Activated CD4-positive, alpha-beta T cell treated with anti-CD3 and anti-CD28 coated beads, Interleukin-2, amount 10 ng/mL, durations not matched to agents 24 days and 14 days (primary cell): ENCODE results near the gene FOXN3. TPM values are rescaled to one million over a fixed set of nuclear protein-coding genes. Genes with fewer than 3 reads are reported as not detected.

Experiments used
- DNase-seq: peaks from one replicate; pipeline ENCODE4 v3.0.0; 2022
- H3K27ac Mint-ChIP-seq: one replicate; pipeline ENCODE4 v1.8.0; 2022; ENCODE audit warnings: mild to moderate bottlenecking, mixed read lengths
- H3K27me3 Mint-ChIP-seq: one replicate; pipeline ENCODE4 v1.8.0; 2022; ENCODE audit warnings: mixed read lengths
- H3K36me3 Mint-ChIP-seq: one replicate; pipeline ENCODE4 v1.8.0; 2022; ENCODE audit warnings: low read depth, mild to moderate bottlenecking, mixed read lengths
- H3K4me1 Mint-ChIP-seq: one replicate; pipeline ENCODE4 v1.8.0; 2021; ENCODE audit warnings: mixed read lengths
- H3K4me3 Mint-ChIP-seq: one replicate; pipeline ENCODE4 v1.8.0; 2022; ENCODE audit warnings: mild to moderate bottlenecking, moderate library complexity, mixed read lengths
- H3K9me3 Mint-ChIP-seq: one replicate; pipeline ENCODE4 v1.8.0; 2021; ENCODE audit warnings: mixed read lengths
- intact Hi-C: fragments of 100-400 bp; cut with micrococcal nuclease; formaldehyde crosslinking; loops from one replicate; pipeline ENCODE4 v1.15.1; 2023
- total RNA-seq: library from RNA; stranded (reverse); gene quantifications from 2 replicates; pipeline ENCODE4 v1.2.3, GENCODE V29; 2022

The FOXN3 gene
- total RNA-seq, 1 donor from 2014 or later: 80.0 TPM

- Mint-ChIP-seq H3K36me3 (peaks cover 3% of the 10 kb centered on the region), H3K9me3 (no peaks in the 10 kb centered on the region), H3K4me3 (no peak overlapping the region), H3K4me1 (peaks cover 57% of the 10 kb centered on the region), H3K27me3 (no peaks in the 10 kb centered on the region), H3K27ac (no peak overlapping the region)
- DNase-seq: no peak
- intact Hi-C loops: no loop called here
Observed at GRCh38 chr14:89427426-89428172, 10.6 kb upstream of the FOXN3 start.

GRCh38 chr14:89425931-89426330 is 8.9 kb upstream of the FOXN3 start:
- no peaks in the 10 kb centered on the region for H3K9me3 Mint-ChIP-seq
- peaks cover 57% of the 10 kb centered on the region for H3K4me1 Mint-ChIP-seq
- H3K36me3 Mint-ChIP-seq: peaks cover 5% of the 10 kb centered on the region
- DNase-seq: no peak
- peak overlapping the region; percentile 66 for H3K27ac Mint-ChIP-seq
- H3K4me3 Mint-ChIP-seq: no peak overlapping the region
- intact Hi-C loops: no loop called here
- no peaks in the 10 kb centered on the region for H3K27me3 Mint-ChIP-seq

GRCh38 chr14:89424241-89424640 is 7.2 kb upstream of the FOXN3 start:
- H3K36me3 Mint-ChIP-seq: peaks cover 10% of the 10 kb centered on the region
- no peaks in the 10 kb centered on the region for H3K9me3 Mint-ChIP-seq
- DNase-seq: no peak
- no peak overlapping the region for H3K4me3 Mint-ChIP-seq
- intact Hi-C loops: no loop called here
- H3K4me1 Mint-ChIP-seq: peaks cover 56% of the 10 kb centered on the region
- H3K27ac Mint-ChIP-seq: no peak overlapping the region
- H3K27me3 Mint-ChIP-seq: no peaks in the 10 kb centered on the region

DNA sequence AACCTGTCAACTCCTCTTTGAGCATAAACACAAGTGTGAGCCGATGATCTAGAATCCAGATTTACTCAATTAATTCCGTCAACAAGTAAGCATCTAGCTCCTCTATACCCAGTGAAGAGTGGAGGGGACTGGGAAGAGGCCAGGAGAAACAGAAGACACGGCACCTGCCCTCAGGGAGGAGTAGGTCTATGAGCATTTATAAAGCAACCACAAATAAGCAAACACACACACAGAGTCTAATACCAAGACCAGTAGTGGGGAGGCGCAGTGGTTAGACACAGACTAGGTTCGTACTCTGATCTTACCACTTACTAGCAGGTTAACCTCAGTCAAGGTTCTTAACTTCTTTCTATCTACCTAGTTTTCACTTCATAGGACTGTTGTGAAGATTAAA is 5.9 kb upstream of the FOXN3 start:
- no peak overlapping the region for H3K4me3 Mint-ChIP-seq
- no peak for DNase-seq
- peaks cover 10% of the 10 kb centered on the region for H3K36me3 Mint-ChIP-seq

GRCh38 chr14:89422181-89422951 is 5.3 kb upstream of the FOXN3 start:
- peaks cover 55% of the 10 kb centered on the region for H3K4me1 Mint-ChIP-seq
- H3K4me3 Mint-ChIP-seq: no peak overlapping the region
- no peaks in the 10 kb centered on the region for H3K27me3 Mint-ChIP-seq
- intact Hi-C loops: loop anchor here (1.0 to 2.0 kb wide), 2 partner anchors 8 to 328 kb away; no protein-coding TSS in a partner anchor
- H3K27ac Mint-ChIP-seq: peak overlapping the region; percentile 64
- DNase-seq: no peak
- H3K36me3 Mint-ChIP-seq: peaks cover 10% of the 10 kb centered on the region
- no peaks in the 10 kb centered on the region for H3K9me3 Mint-ChIP-seq

More for the DNA sequence above, 5.9 kb upstream of the FOXN3 start:
- intact Hi-C loops: loop anchor here (1.0 to 2.0 kb wide), 2 partner anchors 7 to 328 kb away; no protein-coding TSS in a partner anchor
- H3K27me3 Mint-ChIP-seq: no peaks in the 10 kb centered on the region
- H3K27ac Mint-ChIP-seq: no peak overlapping the region
- H3K9me3 Mint-ChIP-seq: no peaks in the 10 kb centered on the region
- peaks cover 55% of the 10 kb centered on the region for H3K4me1 Mint-ChIP-seq

DNA sequence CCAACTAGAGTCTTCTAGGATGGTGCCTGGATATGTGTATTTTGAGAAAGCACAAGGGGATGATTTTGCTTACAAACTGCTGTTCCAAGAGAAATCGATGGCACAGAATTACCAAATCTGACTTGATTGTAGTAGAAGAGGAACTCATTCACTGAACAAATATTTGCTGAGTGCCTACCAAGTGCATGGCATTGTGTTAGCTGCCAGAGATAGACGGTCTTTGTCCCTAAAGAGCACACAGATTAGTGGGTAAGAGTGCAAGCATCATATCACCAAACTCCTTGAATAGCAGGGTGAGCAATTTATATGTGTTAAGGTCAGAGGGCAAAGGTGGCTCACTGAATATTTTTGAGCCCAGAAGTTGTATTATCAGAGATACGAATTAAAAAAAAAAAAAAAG is 3.5 kb upstream of the FOXN3 start:
- no peak overlapping the region for H3K27ac Mint-ChIP-seq

GRCh38 chr14:89419973-89420482 is 3.0 kb upstream of the FOXN3 start:
- DNase-seq: no peak
- no peak overlapping the region for H3K27ac Mint-ChIP-seq
- intact Hi-C loops: loop anchor here (2.0 to 10.0 kb wide), 6 partner anchors 115 to 482 kb away; no protein-coding TSS in a partner anchor
- no peak overlapping the region for H3K4me3 Mint-ChIP-seq
- H3K9me3 Mint-ChIP-seq: no peaks in the 10 kb centered on the region
- H3K27me3 Mint-ChIP-seq: no peaks in the 10 kb centered on the region
- peaks cover 15% of the 10 kb centered on the region for H3K36me3 Mint-ChIP-seq
- H3K4me1 Mint-ChIP-seq: peaks cover 57% of the 10 kb centered on the region

More for the DNA sequence above, 3.5 kb upstream of the FOXN3 start:
- Mint-ChIP-seq H3K36me3 (peaks cover 13% of the 10 kb centered on the region), H3K9me3 (no peaks in the 10 kb centered on the region), H3K4me1 (peaks cover 54% of the 10 kb centered on the region), H3K27me3 (no peaks in the 10 kb centered on the region), H3K4me3 (no peak overlapping the region)
- intact Hi-C loops: no loop called here
- no peak for DNase-seq

DNA sequence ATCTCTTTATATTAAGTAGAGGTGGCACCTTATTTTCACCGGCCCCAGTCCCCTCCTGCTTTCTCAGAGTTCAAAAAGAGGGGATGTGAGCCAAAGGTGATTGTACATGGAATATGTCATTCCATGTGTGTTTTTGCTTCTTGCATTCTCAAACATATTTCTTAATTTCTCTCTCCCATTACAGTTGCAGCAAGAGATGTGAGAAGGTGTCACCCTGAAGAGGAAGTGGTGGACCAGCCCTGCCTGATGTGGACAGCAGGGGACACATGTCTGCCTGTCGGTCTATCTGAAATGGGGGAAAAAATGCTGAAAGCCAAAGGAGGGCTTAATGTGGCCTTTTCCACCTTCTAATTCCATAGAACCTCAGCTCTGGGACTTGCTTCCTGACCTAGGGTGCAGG is 1.9 kb upstream of the FOXN3 start:
- intact Hi-C loops: loop anchor here (1.0 to 10.0 kb wide), 7 partner anchors 114 to 483 kb away; no protein-coding TSS in a partner anchor
- Mint-ChIP-seq H3K4me3 (peak overlapping the region; percentile 95), H3K36me3 (peaks cover 15% of the 10 kb centered on the region), H3K27me3 (no peaks in the 10 kb centered on the region), H3K27ac (peak overlapping the region; percentile 77), H3K4me1 (peaks cover 51% of the 10 kb centered on the region), H3K9me3 (no peaks in the 10 kb centered on the region)
- DNase-seq: no peak

- intact Hi-C loops: loop anchor here (1.0 to 10.0 kb wide), 7 partner anchors 114 to 484 kb away; no protein-coding TSS in a partner anchor
- Mint-ChIP-seq H3K27me3 (no peaks in the 10 kb centered on the region), H3K4me1 (peaks cover 49% of the 10 kb centered on the region), H3K36me3 (peaks cover 16% of the 10 kb centered on the region), H3K9me3 (no peaks in the 10 kb centered on the region), H3K4me3 (peak overlapping the region; percentile 95), H3K27ac (peak overlapping the region; percentile 98)
- peak; percentile 70 for DNase-seq
Observed at GRCh38 chr14:89418452-89418851, 1.4 kb upstream of the FOXN3 start.

DNA sequence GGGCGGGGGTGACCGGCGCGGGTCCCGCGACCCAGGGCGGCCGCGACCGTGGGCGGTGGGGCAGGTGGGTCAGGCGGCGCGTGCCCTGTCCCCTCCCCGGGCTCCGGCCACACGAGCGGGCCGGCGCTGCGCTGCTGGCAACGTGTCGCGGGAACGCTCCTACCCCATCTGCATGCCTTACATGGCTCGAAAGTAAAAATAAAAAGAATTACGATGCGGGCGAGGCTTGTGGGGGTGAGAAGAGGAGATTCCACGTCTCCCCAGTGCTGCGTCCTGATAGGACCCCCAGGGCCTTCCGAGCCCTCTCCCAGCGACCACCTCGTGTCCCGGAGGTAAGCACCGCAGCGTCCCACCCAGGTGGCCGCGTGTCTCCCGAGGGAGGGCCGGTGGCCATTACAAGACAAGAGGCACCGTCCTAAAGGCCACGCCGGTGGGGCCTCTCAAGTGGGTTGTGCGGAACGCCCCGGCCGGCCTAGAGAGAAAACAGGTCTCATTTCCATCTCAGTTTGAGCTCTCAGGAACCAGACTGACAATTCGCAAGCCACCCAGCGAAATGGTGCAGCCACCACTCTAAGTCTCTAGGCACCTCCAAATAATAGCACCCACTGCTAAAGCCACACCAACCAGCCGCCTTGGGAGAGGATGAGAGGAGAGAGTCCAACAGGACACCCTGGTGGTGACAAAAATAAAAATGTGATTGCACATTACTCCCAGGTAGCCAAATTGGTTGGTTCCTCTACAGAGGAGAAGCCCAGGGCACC is 612 bp upstream of the FOXN3 start:
- H3K9me3 Mint-ChIP-seq: no peaks in the 10 kb centered on the region

DNA sequence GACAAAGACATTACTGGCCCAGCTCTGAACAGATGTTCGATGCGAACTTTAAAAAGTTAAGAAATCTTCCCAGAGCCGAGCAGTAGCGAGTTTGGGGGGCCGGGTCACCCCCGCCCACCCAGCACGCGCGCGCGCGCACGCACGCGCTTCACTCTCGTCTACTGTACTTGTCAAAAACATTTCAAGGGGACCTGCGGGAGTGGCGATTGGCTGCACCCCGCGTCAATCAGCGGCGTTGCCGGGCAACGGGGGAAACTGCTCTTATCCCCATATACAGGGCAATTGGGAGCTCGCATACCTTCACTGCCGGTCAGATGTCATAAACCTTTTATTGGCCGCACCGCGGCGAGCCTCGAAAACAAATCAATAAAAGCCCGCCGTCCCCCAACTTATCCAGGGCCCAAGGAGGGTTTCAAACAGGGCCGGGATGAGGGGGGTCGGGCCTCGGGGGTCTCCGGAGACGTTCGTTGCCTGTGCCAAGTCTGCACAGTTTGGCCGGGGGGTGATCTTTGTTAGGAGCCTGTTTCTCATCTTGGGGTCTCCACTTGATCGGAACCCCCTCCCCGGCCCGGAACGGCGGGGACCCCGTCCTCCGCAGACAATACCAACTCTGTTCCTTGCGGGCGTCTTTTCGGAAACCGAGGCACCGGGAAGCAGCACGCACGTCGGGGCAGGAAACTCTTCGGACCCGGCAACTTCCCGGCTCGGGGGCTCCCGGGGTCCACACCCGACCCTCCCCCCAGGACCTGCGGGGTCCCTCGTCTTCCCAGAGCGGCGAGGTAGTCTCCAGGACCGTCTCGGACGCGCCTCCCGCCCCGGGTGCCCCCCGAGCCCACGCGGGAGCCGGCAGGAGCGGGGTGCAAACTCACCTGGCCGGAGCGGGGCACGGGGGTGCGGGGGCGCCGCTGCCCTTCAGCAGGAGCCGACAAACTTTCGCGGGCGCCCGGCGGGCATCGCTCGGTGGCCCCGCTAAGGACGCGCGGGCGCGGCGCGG is 734 bp downstream of the FOXN3 start:
- intact Hi-C loops: loop anchor here (1.0 to 10.0 kb wide), 8 partner anchors 29 to 539 kb away; partner anchors contain the start of genes EFCAB11 and TDP1
- peak overlapping the region; percentile 98 for H3K4me3 Mint-ChIP-seq
- peak; percentile 100 for DNase-seq
- peak overlapping the region; percentile 95 for H3K27ac Mint-ChIP-seq
- no peaks in the 10 kb centered on the region for H3K27me3 Mint-ChIP-seq
- no peaks in the 10 kb centered on the region for H3K9me3 Mint-ChIP-seq
- H3K4me1 Mint-ChIP-seq: peaks cover 40% of the 10 kb centered on the region
- peaks cover 29% of the 10 kb centered on the region for H3K36me3 Mint-ChIP-seq

More for the DNA sequence above, 612 bp upstream of the FOXN3 start:
- peak overlapping the region; percentile 95 for H3K4me3 Mint-ChIP-seq
- H3K4me1 Mint-ChIP-seq: peaks cover 42% of the 10 kb centered on the region
- peak; percentile 88 for DNase-seq
- no peaks in the 10 kb centered on the region for H3K27me3 Mint-ChIP-seq
- H3K27ac Mint-ChIP-seq: peak overlapping the region; percentile 98
- intact Hi-C loops: loop anchor here (1.0 to 10.0 kb wide), 12 partner anchors 13 to 537 kb away; partner anchors contain the start of genes EFCAB11 and TDP1
- peaks cover 22% of the 10 kb centered on the region for H3K36me3 Mint-ChIP-seq

DNA sequence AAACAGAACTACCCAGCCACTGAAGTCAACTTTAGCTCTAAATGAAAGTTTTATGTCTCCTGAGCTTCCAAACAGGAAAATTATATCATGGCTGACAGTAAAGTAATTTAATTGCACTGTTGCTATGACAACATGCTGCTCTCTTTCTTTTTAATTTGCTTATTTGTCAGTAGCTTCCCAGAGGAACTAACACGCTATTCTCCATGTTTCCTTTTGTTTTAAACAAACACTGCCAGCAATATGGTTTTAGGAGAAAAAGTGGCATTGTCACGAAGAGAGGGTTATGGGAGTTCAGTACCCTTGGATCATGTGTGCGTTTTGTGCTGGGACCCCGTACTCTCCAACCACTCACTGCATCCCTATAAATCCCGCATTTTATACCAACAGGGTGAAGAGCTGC is 1.9 kb downstream of the FOXN3 start:
- Mint-ChIP-seq H3K36me3 (peaks cover 38% of the 10 kb centered on the region), H3K27me3 (no peaks in the 10 kb centered on the region), H3K9me3 (no peaks in the 10 kb centered on the region), H3K27ac (peak overlapping the region; percentile 75), H3K4me1 (peaks cover 40% of the 10 kb centered on the region), H3K4me3 (peak overlapping the region; percentile 98)
- no peak for DNase-seq
- intact Hi-C loops: loop anchor here (5.0 to 10.0 kb wide), 4 partner anchors 110 to 487 kb away; no protein-coding TSS in a partner anchor
